ENCODE data around the gene STX8.

STX8 gene

DNA sequence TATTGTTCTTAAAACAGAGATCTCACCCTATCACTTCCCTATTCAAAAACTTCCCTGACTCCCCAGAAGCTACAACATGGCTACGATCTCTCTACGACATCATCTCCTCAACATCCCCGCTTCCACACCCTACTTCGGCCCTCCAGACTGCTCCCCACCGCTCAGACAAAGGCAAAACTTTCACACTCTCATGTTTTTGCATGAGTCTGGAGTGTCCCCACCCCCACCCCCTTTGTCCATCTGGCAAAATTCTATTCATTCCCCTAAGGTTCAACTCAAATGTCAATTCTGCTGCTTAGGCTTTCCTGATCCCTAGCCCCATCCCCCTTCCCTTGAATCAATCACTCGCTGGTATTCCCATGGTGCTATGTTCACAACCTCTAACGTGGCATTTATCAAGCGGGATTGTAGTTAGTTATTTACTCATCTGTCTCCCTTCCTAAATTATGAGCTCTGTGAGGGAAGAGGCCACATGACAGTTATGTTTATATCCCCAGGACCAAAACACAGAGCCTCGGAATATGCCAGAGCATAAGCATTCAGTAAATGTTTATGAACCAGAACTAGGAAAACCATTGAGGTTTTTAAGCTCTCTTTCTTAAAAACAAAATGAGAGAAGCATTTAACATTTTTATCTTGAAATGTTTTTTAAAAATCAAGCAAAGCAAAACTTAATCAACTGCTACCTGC lies 55.9 kb downstream of the STX8 start:
- H3K4me3 ChIP-seq (ENCODE audit: low read depth, low read length), result no peak overlapping the region
- DNase-seq (ENCODE audit: low read depth), result no peak

DNA sequence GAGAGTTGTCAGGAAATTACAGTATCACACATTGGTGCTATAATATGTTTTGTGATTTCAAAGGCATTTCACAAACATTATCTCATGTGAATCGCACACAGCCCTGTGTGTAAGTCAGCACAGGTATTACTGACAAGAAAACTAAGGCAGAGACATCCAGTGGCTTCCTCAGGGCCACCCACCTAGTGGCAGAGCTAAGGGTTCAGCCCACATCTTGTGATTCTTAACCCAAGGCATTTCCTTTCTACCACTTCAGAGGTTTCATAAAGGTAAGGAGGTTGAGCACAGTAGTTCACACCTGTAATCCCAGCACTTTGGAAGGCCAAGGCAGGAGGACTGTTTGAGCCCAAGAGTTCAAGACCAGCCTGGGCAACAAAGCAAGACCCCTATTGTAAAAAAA lies 58.2 kb downstream of the STX8 start:
- no peak overlapping the region for H3K4me3 ChIP-seq (ENCODE audit: low read depth, low read length)
- no peak for DNase-seq (ENCODE audit: low read depth)

DNA sequence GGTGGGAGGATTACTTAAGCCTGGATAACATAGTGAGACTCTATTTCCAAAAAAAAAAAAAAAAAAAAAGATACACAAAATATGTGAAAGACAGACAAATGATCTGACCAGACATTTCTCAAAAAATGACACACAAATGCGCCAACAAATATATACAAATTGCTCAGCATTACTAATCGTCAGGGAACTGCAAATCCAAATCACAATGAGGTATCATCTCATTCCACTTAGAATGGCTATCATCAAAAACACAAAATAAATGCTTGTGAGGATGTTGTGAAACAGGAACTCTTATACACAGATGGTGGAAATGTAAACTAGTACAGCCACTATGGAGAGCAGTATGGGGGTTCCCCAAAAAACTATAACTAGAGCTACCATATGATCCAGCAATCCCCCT lies 62.4 kb downstream of the STX8 start:
- no peak for DNase-seq (ENCODE audit: low read depth)
- no peak overlapping the region for H3K4me3 ChIP-seq (ENCODE audit: low read depth, low read length)

DNA sequence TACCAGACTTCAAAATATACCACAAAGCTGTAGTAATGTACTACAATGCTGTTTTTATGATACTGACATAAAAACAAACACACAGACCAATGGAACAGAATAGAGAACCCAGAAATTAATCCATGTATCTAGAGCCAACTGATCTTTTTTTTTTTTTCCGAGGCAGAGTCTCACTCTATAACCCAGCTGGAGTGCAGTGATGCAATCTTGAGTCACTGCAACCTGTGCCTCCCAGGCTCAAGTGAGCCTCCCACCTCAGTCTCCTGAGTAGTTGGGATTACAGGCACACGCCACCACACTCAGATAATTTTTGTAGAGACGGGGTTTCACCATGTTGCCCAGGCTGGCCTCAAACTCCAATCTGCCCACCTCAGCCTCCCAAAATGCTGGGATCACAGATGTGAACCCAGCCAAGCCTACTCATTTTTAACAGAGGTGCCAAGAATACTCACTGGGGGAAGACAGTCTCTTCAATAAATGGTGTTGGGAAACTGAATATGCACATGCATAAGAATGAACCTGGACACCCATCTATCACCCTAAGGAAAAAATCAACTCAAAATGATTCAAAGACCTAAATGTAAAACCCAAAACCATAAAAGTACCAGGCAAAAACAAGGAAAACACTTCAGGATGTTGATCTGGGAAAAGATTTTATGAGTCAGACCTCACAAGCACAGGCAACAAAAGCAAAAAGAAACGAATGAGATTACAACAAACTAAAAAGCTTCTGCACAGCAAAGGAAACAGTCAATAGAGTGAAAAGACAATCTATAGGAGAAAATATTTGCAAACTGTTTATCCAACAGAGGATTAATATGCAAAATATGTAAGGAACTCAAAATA lies 63.1 kb downstream of the STX8 start:
- no peak for DNase-seq (ENCODE audit: low read depth)
- H3K4me3 ChIP-seq (ENCODE audit: low read depth, low read length), result no peak overlapping the region

DNA sequence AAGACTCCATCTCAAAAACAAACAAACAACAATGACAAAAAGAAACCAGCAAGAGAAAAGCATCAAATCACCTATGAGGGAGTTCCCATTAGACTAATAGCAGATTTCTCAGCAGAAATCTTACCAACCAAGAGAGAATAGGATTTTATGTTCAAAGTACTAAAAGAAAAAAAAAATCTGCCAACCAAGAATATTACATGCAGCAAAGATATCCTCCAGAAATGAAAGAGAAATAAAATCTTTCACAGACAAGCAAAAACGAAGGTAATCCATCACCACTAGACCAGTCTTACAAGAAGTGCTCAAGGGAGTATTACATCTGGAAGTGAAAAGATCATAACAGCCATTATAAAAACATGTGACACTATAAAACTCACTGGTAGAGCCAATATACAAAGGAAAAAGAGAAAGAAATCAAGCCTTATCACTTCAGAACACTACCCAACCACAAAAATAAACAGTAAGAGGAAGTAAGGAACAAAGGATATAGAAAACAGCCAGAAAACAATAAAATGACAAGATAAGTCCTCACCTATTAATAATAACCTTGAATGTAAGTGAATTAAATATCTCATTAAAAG lies 66.3 kb downstream of the STX8 start:
- no peak for DNase-seq (ENCODE audit: low read depth)
- H3K4me3 ChIP-seq (ENCODE audit: low read depth, low read length), result no peak overlapping the region

DNA sequence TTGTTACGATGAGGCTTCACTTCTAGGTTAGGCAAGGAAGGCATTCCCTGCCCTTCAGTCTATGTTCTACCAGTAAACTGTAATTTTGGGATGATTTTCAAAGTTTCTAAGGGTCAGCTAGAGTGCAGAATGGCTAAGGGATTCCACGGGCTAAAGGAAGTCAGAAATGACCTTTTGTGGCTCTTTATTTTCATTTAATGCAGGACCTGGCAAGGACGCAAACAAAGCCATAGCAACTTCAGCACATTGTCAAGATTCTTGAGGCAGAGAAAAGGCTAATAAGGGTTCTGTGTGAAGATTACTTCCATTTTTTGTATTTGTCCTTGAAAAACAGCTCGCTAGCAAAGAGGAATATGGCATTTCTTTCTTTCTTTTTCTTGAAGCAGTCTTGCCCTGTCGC lies 76.6 kb downstream of the STX8 start:
- DNase-seq (ENCODE audit: low read depth), result no peak
- H3K4me3 ChIP-seq (ENCODE audit: low read depth, low read length), result no peak overlapping the region

DNA sequence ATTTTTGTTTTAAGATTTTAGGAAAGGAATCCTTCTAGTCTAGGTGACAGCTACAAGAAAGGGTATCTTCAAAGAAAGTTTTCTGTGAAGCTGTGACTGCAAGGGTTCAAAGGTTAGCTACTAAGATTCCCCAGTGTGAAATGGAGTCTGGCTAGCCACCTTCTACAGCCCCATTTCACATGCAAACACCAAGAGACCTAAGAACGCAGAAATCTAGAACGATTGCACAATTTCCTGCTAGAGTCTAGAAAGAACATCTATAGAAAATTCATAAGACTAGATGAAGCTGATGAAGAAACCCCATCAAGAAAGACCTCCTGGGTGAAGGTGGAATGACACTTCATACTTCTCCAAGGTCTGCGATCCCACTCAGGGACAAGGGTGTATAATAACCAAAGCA lies 77.1 kb downstream of the STX8 start:
- DNase-seq (ENCODE audit: low read depth), result no peak
- H3K4me3 ChIP-seq (ENCODE audit: low read depth, low read length), result no peak overlapping the region

DNA sequence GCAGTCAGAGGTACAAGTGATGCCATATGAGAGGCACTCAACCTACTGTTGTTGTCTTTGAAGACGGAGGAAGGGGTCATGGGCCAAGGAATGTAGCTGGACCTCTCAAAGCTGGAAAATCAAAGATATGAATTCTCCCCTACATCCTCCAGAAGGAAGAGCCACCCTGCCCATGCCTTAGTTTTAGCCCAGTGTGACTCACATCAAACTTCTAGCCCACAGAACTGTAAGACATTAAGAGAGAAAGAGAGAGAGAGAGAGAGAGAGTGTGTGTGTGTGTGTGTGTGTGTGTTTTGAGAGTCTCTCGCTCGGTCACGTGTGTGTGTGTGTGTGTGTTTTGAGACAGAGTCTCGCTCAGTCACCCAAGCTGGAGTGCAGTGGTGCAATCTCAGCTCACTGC lies 87.1 kb downstream of the STX8 start:
- DNase-seq (ENCODE audit: low read depth), result no peak

DNA sequence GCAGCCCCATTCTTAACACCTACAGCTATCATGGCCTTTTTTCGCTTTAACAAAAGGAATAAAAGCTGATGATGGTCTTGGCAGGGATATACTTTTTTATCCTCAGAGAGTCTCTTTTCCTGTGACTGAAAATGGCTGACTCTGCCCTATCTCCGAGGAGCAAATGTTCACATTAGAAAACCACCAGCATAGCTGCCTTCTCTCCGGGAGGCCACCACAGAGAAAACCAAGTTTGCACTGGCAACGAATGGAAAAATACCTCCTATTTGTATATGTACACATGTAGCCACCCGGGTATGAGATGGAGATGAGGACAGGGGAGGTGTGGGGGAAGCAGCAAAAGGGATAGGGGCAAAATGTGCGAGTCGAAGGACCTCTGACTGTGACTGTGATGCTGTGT lies 88.2 kb downstream of the STX8 start:
- no peak overlapping the region for H3K4me3 ChIP-seq (ENCODE audit: low read depth, low read length)
- DNase-seq (ENCODE audit: low read depth), result no peak

More for the DNA sequence above, 87.1 kb downstream of the STX8 start:
- no peak overlapping the region for H3K4me3 ChIP-seq (ENCODE audit: low read depth, low read length)

DNA sequence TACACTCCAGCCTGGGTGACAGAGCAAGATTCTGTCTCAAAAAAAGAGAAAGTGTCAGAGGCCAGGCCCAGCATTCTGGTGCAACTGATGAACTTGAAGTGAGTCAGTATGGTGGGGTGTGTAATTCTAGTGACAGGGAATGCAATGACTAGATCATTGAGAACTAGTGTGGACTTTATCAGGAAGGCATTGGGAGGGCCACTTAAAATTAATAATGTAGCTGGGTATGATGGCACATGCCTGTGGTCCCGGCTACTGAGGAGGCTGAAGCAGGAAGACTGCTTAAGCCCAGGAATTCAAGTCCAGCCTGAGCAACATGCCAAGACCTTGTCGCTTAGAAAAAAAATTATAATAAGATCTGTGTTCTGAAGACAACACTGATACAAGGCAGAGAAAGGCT lies 90.8 kb downstream of the STX8 start:
- H3K4me3 ChIP-seq (ENCODE audit: low read depth, low read length), result no peak overlapping the region
- no peak for DNase-seq (ENCODE audit: low read depth)

DNA sequence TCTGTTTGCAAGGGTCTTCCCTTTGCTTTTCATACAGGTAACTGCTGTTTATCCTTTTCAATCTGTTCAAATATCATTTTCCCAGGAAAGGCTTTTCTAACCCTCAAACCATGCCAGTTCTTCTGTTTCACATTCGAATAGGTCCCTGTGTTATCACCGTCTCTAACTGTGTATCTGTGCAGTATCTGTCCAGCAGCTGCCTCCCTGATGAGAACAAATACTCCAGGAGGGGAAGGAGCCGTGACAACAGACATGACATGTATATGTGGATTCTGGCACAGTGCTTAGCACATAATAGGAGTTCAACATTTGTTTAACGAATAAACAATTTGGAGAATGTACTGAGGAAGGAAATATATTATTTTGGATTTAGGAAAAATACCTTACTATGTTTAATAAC lies 95.7 kb downstream of the STX8 start:
- no peak overlapping the region for H3K4me3 ChIP-seq (ENCODE audit: low read depth, low read length)
- DNase-seq (ENCODE audit: low read depth), result no peak

DNA sequence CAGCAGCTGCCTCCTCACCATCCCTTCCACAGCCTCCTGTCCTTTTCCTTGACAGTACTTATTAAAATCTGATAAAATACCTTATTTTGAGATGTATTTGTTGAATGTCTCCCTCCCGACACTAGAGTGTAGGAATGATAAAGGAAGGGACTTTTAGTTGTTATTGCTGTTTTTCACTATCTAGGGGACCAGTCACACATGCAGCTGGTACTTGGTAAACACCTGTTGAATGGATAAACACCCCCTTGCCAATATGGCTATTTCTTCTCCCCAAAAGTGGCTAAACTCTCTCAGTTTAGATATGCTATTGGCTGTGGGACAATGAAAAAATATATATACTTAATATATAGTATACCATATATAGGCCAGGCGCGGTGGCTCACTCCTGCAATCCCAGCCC lies 96.7 kb downstream of the STX8 start:
- DNase-seq (ENCODE audit: low read depth), result no peak
- H3K4me3 ChIP-seq (ENCODE audit: low read depth, low read length), result no peak overlapping the region

DNA sequence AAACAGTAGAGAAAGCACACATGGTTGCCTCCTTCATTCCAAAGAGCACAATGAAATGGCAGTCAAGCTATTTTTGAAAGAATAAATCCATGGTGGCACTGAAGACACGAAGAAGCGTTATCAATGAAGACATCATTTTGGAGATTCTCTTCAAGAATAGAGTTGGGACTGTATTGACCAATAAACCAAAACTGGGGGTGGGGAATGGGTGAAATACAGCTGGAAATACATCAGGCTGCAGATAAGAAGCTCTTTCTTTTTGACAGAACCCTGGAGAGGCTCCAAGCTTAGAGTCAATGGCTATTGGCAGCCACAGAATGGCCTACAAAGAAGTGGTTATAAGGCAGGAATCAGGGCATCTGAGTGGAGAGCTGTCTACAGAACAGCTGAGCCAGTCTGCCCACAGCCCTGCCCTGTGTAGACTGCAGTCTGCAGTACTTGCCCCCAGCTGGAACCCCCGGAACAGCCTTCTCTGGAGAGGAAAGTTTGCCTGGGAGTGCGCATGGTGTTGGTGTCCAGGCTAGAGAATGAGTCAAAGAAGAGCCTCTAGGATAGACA lies 100.4 kb downstream of the STX8 start:
- DNase-seq (ENCODE audit: low read depth), result no peak
- no peak overlapping the region for H3K4me3 ChIP-seq (ENCODE audit: low read depth, low read length)

DNA sequence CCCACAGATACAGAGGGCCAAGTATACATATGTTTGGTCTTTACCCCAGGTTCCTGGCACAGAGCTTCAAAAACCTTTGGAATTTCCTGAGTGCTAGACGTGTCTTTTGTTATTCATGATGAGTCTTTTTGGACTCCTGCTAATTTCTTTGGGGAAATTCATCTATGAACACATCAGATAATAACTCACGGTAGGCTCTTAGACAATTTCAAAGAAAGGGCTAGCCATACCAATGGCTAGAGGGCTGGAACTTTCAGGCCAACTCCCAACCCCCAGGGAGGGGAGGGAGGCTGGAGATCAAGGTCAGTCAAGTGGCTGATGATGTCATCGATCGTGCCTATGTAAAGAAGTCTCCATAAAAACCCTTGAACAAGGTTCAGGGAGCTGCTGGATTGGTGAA lies 101.9 kb downstream of the STX8 start:
- H3K4me3 ChIP-seq (ENCODE audit: low read depth, low read length), result no peak overlapping the region
- no peak for DNase-seq (ENCODE audit: low read depth)

DNA sequence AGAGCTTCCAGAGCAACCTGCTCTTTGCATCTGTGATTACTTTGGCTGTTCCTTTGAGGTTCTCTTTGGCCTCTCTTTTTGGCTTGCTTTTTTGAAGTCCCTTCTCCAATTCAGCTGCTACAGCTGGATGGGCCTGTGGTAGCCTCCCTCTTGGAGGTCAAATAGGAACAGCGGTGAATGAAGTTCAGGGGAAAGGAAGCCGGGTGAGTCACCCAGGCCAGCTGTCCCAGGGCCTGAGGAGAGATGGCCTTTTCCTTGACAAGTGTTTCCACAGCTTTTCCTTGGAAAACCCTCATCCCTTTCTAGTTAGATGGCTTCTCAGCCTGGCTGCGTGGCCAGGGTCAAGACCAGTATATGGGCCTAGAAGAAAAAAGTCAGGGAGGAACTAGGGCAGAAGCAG lies 103.1 kb downstream of the STX8 start:
- no peak overlapping the region for H3K4me3 ChIP-seq (ENCODE audit: low read depth, low read length)
- DNase-seq (ENCODE audit: low read depth), result peak; percentile 40

DNA sequence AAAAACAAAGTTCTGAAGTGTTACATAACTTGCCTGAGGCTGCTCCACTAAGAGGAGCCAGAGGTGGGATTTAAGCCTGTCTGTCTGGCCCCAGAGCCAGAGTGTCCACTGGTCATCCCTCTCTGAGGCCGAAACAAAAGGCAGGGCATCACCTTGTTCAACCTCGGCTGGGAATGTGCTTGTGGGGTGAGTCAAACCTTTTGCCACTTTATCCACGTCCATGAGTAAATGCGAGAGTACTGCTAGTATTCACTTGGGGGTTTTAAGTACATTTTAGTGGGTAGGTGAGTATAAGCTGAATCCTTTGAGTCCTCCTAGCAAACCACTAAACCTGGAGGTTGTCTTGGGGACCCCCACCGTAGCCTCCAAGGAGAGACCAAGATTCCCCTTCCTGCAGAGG lies 103.5 kb downstream of the STX8 start:
- no peak for DNase-seq (ENCODE audit: low read depth)
- H3K4me3 ChIP-seq (ENCODE audit: low read depth, low read length), result no peak overlapping the region

DNA sequence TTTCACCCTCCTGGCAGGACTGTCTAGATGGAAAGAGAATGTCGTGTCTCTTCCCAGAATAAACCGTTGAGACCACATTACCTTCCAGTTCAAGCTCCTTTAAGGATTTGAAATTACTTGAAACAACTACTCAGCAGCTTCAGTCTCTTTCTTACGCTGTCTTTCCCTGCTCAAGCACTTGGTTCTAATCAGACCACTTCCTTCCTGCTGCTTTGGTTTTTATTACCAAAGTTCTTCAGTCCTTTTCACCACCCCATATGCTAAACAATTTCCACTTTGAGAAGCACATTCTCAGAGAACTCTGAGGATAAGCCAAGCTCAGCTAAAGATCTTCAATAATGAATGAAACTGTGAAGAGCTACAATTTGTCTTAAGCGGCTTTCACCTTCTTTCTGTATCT lies 105.4 kb downstream of the STX8 start:
- no peak overlapping the region for H3K4me3 ChIP-seq (ENCODE audit: low read depth, low read length)
- no peak for DNase-seq (ENCODE audit: low read depth)

DNA sequence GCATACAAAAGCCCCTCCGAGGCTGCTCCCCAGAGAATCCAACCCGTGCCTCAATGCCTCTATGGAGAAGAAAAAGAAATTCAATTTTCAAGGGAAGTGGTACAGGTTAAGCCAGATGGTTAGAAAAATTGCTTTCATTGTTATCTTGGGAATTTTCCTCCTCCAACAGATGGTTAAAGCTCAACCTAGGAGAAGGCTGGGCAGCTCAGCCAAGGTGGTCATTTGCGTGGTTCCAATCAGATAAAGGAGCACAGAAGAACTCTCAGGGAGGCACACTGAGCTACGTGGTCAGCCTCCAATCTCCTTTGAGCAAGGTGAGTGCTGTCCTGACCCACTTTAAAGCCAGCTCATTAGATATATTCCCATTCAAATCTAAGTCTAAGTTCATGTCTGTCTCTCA lies 106.7 kb downstream of the STX8 start:
- no peak overlapping the region for H3K4me3 ChIP-seq (ENCODE audit: low read depth, low read length)
- DNase-seq (ENCODE audit: low read depth), result no peak

DNA sequence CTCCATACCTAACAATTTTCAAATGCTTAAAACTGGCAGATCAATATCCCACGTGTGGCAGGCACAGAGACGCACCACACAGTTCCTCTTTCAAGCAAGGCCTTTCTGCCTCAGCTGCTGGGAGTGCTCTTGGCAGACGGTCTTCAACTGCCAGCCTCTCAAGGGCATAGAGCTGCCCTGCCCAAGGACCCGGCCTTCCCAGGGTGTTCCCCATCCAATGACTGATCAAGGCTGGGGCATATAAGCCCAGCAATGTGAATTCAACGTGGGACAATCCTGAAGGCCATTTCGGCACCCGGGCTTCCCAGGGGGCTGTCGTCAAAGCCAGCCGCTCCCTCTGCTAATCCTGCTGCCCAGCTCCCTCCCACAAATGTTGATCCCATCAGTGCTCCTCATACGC lies 107.1 kb downstream of the STX8 start:
- DNase-seq (ENCODE audit: low read depth), result no peak
- no peak overlapping the region for H3K4me3 ChIP-seq (ENCODE audit: low read depth, low read length)

DNA sequence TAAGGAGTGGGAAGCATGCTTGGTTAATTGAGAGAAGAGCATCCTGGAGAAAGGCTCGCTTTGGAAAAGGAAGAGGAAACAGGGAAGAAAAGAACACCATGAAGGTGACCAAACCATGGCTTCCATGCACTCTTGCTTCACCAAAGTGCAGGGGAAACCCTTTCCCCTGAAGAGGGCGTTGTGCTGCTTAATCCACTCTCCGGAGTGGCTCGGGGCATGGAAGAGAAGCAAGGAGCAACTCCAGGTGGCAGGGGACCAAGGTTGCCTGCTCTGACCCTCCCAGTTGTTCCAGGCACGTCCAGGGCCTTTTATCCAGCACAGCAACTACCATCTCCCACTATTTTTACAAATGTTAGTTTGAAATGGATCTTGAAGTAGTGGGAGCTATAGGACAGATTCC lies 108.1 kb downstream of the STX8 start:
- DNase-seq (ENCODE audit: low read depth), result no peak
- H3K4me3 ChIP-seq (ENCODE audit: low read depth, low read length), result no peak overlapping the region
